Fibroblast of villous mesenchyme (primary cell): Measurements from ENCODE around the gene ANKRD44. TPM values are rescaled to one million over a fixed set of nuclear protein-coding genes. Genes with fewer than 3 reads are reported as not detected.

Experiments used
- DNase-seq: peaks from one replicate; pipeline ENCODE4 v3.0.0-alpha.2; 2010; ENCODE audit warnings: low read depth
- H3K4me3 ChIP-seq: 2 replicates; pipeline ENCODE4 v1.5.1; 2011; ENCODE audit warnings: low read depth, mild to moderate bottlenecking, low read length
- CTCF ChIP-seq: IDR thresholded peaks from 2 replicates; pipeline ENCODE4 v1.5.1; 2012; ENCODE audit warnings: low read depth, mild to moderate bottlenecking, low read length; ENCODE audit not compliant: insufficient read depth
- total RNA-seq: library from RNA; depleted of rRNA; stranded (reverse); fragments of >200 nt; gene quantifications from 2 replicates; pipeline ENCODE4 v1.2.3, GENCODE V29; 2012

ANKRD44 gene
- total RNA-seq, 1 donor = 3.9 TPM

DNA sequence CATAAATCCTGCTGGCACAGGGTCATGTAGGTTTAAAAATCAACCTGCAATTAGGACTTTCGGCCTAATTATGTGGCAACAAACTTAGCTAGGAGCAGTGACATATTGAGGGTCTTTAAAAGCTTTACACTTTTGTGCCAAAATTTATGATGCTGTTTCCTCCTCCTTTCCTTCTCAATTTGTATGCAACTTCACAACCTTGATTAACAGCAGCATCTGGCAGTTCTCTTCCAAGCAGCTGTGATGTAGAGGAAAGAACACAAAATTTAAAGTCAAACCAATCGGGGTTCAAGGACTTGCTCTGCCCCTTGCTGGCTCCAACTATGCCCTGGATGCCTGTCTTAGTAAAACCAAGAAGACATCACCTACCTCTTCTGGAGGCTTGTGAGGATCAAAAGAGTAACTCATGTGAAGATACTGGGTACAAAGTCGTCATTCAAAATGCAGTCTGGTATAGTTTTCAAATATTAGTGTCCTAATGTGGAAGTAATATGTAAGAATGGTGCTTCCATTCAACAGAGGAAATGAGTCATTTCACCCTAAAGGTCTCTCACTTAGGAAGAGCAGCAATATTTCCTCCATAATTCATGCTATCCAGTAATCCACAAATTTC lies 94.7 kb downstream of the ANKRD44 start:
- no peak for TF ChIP-seq CTCF
- no peak overlapping the region for H3K4me3 ChIP-seq
- DNase-seq = no peak

DNA sequence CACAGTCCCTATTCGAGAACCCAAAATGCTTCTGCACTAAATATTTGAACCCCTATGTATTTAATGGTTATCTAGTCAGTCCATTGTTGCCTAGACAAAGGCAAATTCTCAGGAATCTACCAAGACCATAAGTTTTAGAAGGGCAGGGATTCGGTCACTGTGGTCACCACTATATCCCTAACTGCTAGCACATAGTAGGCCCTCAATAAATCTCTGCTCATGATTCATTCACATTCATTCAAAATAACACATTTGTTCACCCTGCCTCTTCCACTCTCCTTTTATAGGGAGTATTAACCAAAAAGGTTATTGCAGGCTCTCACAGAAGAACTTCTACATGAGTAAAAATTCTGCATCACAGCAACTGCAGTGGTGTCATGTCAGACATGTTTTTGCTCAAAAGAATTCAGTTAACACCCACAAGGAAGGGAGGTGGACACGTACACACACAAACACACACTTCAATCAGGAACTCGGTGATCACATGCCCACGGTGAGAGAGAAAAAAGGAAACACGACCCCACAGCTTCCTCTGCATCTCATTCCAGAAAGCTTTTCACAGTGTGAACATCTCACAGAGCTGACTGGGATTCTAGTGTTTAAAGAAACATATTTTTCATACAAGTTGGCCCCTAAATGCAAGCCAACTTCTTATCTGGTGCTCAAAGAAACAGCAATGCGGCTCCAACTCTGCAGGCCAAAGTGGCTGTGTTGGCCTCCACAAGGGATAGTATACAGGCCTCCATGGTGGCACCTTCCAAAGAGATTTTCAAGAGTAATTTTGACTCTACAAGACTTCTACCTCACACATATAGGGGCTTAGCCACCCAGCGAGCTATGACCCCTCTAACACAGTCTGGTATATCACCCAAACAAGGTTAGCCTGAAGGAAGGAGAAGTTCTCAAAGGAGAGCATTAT lies 98.0 kb downstream of the ANKRD44 start:
- H3K4me3 ChIP-seq = no peak overlapping the region
- no peak for TF ChIP-seq CTCF
- DNase-seq = no peak

DNA sequence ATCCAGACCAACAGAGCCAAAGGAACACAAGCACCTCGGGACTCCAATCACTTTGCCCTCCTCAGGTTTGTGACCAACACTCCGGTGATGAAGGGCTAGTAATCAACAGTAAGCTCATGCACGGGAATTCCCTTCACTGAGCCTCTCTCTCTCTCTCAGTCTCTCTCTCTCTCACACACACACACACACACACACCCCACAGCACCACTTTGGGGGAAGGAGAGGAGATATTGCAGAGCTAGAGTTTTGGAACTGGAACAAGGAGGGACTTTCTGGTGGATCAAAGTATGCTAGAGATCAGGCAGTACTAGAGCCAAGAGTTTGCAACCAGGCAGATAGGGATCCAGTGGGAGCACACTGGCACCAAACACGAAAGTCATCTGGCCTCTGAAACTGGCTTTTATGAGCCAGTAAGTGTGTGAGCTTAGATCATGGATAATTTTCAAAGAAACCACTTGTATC lies 98.7 kb downstream of the ANKRD44 start:
- H3K4me3 ChIP-seq = no peak overlapping the region
- TF ChIP-seq CTCF = no peak
- no peak for DNase-seq

DNA sequence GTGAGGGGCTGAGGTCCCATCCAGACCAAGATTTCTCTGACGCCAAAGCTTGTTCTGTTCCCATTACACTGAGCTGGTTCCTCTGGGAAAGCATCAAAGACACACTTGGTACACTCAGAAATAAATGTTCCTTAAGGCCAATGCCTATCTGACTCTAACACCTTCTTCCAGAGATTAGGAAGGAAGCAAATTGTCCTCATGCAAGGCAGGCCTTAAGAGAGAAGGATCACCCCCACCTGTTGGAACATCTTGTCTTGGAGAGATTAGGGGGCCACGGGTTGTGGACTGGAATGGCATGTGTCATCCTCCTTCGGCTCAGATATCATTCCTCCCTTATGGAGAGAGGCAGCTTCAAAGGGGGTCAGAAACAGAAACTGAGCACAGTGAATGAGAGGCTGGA lies 100.2 kb downstream of the ANKRD44 start:
- no peak for DNase-seq
- no peak for TF ChIP-seq CTCF
- no peak overlapping the region for H3K4me3 ChIP-seq

DNA sequence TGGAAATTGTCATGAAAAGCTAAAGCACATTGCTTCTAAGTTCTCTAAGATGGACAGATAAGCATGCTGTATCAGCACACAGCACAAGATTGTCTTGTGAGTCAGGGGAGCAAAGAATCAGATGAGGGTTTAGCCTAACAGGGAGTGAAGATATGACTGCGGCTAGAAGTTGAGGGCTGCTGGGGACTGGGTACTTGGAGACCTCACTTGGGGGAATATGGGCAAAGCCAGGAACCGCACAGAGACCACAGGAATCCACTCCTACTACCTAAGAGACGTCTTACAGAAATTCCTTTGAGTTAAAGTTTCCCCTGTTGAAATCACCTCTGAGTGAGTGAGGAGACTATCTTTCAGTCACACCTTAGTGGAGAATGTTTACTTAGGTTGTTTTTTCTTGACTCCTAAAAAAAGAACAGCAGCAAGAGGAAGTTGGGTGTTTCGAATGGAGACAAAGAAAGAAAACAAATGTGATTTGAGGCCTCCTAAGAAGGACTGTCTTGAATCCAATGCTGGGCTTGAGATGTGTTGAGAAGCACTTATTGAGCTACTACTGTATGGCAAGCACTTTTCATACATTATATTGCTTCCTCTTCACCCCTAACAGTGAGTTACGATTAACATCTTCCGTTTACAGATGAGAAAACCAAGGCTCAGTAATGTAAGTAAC lies 100.7 kb downstream of the ANKRD44 start:
- H3K4me3 ChIP-seq = no peak overlapping the region
- DNase-seq = no peak
- no peak for TF ChIP-seq CTCF

DNA sequence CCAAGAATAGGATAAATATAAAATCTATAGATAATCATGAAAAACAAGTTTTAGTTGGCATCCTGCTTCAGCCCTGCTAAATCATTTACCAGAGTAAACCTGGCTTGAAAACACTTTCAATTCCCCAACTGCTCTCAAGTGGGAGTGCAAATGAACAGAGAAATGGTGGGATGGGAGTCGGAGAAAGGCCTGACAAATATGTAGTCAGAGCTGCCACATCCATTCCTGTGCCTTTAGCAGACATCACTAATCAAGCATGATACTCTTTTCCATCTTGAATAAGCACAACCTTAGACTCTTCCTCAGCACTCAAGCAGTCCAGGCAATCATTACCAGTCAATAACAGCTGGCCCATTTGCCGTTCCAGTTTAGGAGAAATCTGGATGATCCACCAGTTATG lies 101.3 kb downstream of the ANKRD44 start:
- H3K4me3 ChIP-seq = no peak overlapping the region
- TF ChIP-seq CTCF = no peak
- DNase-seq = no peak
